ENCODE measurements around the gene VDAC1.

Gene VDAC1

GRCh38 chr5:133991171-133991910 lies 13.4 kb downstream of the VDAC1 start:
- no peak overlapping the region for H3K4me3 ChIP-seq (replicated peaks; ENCODE audit: low read depth, low read length)
- DNase-seq (ENCODE audit: extremely low read depth, low read depth): no peak
- no peak for TF ChIP-seq CTCF (IDR thresholded peaks at IDR 0.05; ENCODE audit: low read depth, low read length, missing control alignments)

GRCh38 chr5:133990396-133990795 lies 14.4 kb downstream of the VDAC1 start:
- no peak for TF ChIP-seq CTCF (IDR thresholded peaks at IDR 0.05; ENCODE audit: low read depth, low read length, missing control alignments)
- DNase-seq (ENCODE audit: extremely low read depth, low read depth): no peak
- H3K4me3 ChIP-seq (replicated peaks; ENCODE audit: low read depth, low read length): no peak overlapping the region

- DNase-seq (ENCODE audit: extremely low read depth, low read depth): no peak
- TF ChIP-seq CTCF (IDR thresholded peaks at IDR 0.05; ENCODE audit: low read depth, low read length, missing control alignments): no peak
- H3K4me3 ChIP-seq (replicated peaks; ENCODE audit: low read depth, low read length): no peak overlapping the region
Observed at GRCh38 chr5:133985540-133986180, 19.1 kb downstream of the VDAC1 start.

- H3K4me3 ChIP-seq (replicated peaks; ENCODE audit: low read depth, low read length): no peak overlapping the region
- no peak for TF ChIP-seq CTCF (IDR thresholded peaks at IDR 0.05; ENCODE audit: low read depth, low read length, missing control alignments)
- no peak for DNase-seq (ENCODE audit: extremely low read depth, low read depth)
Observed at GRCh38 chr5:133983674-133984073, 21.1 kb downstream of the VDAC1 start.

GRCh38 chr5:133981714-133982113 lies 23.1 kb downstream of the VDAC1 start:
- peak; percentile 3 for TF ChIP-seq CTCF (IDR thresholded peaks at IDR 0.05; ENCODE audit: low read depth, low read length, missing control alignments)
- no peak for DNase-seq (ENCODE audit: extremely low read depth, low read depth)
- H3K4me3 ChIP-seq (replicated peaks; ENCODE audit: low read depth, low read length): no peak overlapping the region

- no peak for TF ChIP-seq CTCF (IDR thresholded peaks at IDR 0.05; ENCODE audit: low read depth, low read length, missing control alignments)
- no peak for DNase-seq (ENCODE audit: extremely low read depth, low read depth)
- H3K4me3 ChIP-seq (replicated peaks; ENCODE audit: low read depth, low read length): no peak overlapping the region
Observed at GRCh38 chr5:133980652-133981051, 24.1 kb downstream of the VDAC1 start.
